ENCODE results near the gene ZNF22.

DNA sequence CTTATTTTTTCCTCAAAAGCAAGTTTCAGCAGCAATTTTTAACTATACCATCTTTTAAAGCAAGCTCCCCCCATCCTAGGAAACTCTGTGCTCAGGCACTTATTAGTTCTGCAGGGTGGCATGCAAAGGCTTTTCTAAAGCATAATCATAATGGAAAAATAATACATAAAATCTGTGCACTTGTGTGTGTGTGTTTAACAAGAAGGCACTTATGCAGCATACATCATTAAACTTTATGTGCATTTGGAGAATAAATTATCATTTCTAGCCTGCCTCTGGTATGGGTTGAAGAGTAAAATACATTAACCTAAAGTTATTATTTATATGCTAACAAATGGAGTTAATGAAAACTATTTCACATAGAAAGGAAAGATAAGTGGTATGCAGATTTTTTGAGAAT lies 46.7 kb upstream of the ZNF22 start:
- no peak for TF ChIP-seq POLR2A (IDR thresholded peaks at IDR 0.05; ENCODE audit: low read depth, low read length)
- no peak for TF ChIP-seq BHLHE40 (IDR thresholded peaks at IDR 0.05; ENCODE audit: low read depth, low read length)
- TF ChIP-seq, protein P1, sequence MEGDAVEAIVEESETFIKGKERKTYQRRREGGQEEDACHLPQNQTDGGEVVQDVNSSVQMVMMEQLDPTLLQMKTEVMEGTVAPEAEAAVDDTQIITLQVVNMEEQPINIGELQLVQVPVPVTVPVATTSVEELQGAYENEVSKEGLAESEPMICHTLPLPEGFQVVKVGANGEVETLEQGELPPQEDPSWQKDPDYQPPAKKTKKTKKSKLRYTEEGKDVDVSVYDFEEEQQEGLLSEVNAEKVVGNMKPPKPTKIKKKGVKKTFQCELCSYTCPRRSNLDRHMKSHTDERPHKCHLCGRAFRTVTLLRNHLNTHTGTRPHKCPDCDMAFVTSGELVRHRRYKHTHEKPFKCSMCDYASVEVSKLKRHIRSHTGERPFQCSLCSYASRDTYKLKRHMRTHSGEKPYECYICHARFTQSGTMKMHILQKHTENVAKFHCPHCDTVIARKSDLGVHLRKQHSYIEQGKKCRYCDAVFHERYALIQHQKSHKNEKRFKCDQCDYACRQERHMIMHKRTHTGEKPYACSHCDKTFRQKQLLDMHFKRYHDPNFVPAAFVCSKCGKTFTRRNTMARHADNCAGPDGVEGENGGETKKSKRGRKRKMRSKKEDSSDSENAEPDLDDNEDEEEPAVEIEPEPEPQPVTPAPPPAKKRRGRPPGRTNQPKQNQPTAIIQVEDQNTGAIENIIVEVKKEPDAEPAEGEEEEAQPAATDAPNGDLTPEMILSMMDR (conservative IDR thresholded peaks at IDR 0.05; ENCODE audit: low read depth, low read length): no peak
- no peak for TF ChIP-seq RAD21 (IDR thresholded peaks at IDR 0.05; ENCODE audit: low read length)
- TF ChIP-seq NFE2L2 (IDR thresholded peaks at IDR 0.05; ENCODE audit: low read depth, low read length): no peak
- no peak for TF ChIP-seq USF2 (IDR thresholded peaks at IDR 0.05; ENCODE audit: low read depth, low read length)
- no peak for TF ChIP-seq MAZ (IDR thresholded peaks at IDR 0.05; ENCODE audit: borderline replicate concordance, low read depth, low read length)
- no peak for TF ChIP-seq CHD1 (IDR thresholded peaks at IDR 0.05; ENCODE audit: low read depth, low read length)
- TF ChIP-seq CEBPB (IDR thresholded peaks at IDR 0.05; ENCODE audit: low read depth, low read length): no peak
- no peak for TF ChIP-seq SMC3 (IDR thresholded peaks at IDR 0.05; ENCODE audit: low read depth, low read length)

Data from IMR-90 (cell line).